Spleen (tissue), 7 donors: ENCODE data around the gene SLC30A1.

Source experiments
- CTCF ChIP-seq, 11 experiments: fragments of 200-600 bp in 7 of 11; fragments of 450-650 bp in 4 of 11; sonication (generic) in 4 of 11; IDR thresholded peaks in 8 of 11; conservative IDR thresholded peaks in 3 of 11; 1 replicate in 7 of 11; 2 replicates in 4 of 11; pipeline versions ENCODE4 v1.4.0 to v1.8.0; 2016 to 2021; ENCODE audit warnings: antibody characterized with exemption in 11 of 11, inconsistent platforms in 4 of 11, mild to moderate bottlenecking in 1 of 11
- POLR2A ChIP-seq, 3 donors: fragments of 450-650 bp; IDR thresholded peaks; one replicate each; pipeline ENCODE4 v1.5.1; 2017; ENCODE audit warnings: antibody characterized with exemption in 3 of 3, mild to moderate bottlenecking in 1 of 3
- donor health status: DM: no; HTN: no; CAD: no; lungs with moderate emphysema.
- donor health status: DM: no; HTN: no; CAD: no.
- donor health status: DM: no; HTN: no; CAD: no.

GRCh38 chr1:211609120-211610024 lies 30.4 kb upstream of the SLC30A1 start:
- TF ChIP-seq POLR2A (IDR thresholded peaks at IDR 0.05): no peak
- no peak for TF ChIP-seq CTCF (IDR thresholded peaks at IDR 0.05 in 8 of 11, conservative IDR thresholded peaks at IDR 0.05 in 3 of 11)
